Thymus (tissue), 11 donors: ENCODE results near the gene SACS. TPM values are rescaled to one million over a fixed set of nuclear protein-coding genes. Genes with fewer than 3 reads are reported as not detected.
A peak's percentile ranks its signal among the peaks of the same experiment; 100 is the strongest.
"Not testable (repeated sequence)": the region's sequence is repeated elsewhere in the genome, so short reads cannot be mapped to it uniquely, and the experiment has no call there.

ENCODE experiments used
- DNase-seq, 9 donors: peaks; one replicate each; pipeline ENCODE4 v3.0.0-alpha.2; 2013; ENCODE audit warnings: low spot score in 9 of 9, low read depth in 6 of 9, missing footprints in 1 of 9
- H3K27ac ChIP-seq, 2 donors: one replicate each; pipeline ENCODE4 v1.5.1; 2013; ENCODE audit warnings: control low read depth in 1 of 2, low read depth in 1 of 2, low read length in 1 of 2, mild to moderate bottlenecking in 1 of 2, moderate library complexity in 1 of 2
- H3K27me3 ChIP-seq, 2 donors: one replicate each; pipeline ENCODE4 v1.5.1; 2013; ENCODE audit warnings: low read length in 1 of 2; ENCODE audit not compliant: control insufficient read depth in 2 of 2, insufficient read depth in 1 of 2
- H3K36me3 ChIP-seq, 2 donors: one replicate each; pipeline ENCODE4 v1.5.1; 2013; ENCODE audit warnings: low read length in 1 of 2, mild to moderate bottlenecking in 1 of 2, moderate library complexity in 1 of 2; ENCODE audit not compliant: control insufficient read depth in 2 of 2, insufficient read depth in 2 of 2
- H3K4me1 ChIP-seq, 2 donors: one replicate each; pipeline ENCODE4 v1.5.1; 2013; ENCODE audit warnings: low read length in 2 of 2; ENCODE audit not compliant: control insufficient read depth in 2 of 2, insufficient read depth in 2 of 2
- H3K4me3 ChIP-seq, 2 donors: one replicate each; pipeline ENCODE4 v1.5.1; 2013; ENCODE audit warnings: low read length in 2 of 2, control low read depth in 1 of 2, mild to moderate bottlenecking in 1 of 2
- H3K9me3 ChIP-seq, 2 donors: one replicate each; pipeline ENCODE4 v1.5.1; 2013; ENCODE audit warnings: low read length in 1 of 2, mild to moderate bottlenecking in 1 of 2; ENCODE audit not compliant: control insufficient read depth in 2 of 2, insufficient read depth in 1 of 2
- WGBS: extraction: QIAGEN DNeasy Blood & Tissue Kit; methylation state at CpG from one replicate; pipeline ENCODE4 v1.1.7; 2013; 5-methylcytosine and 5-hydroxymethylcytosine counted together
- polyA plus RNA-seq: library from polyadenylated mRNA; stranded (reverse); fragments of 200-250 nt; gene quantifications from one replicate; pipeline ENCODE4 v1.2.3, GENCODE V29; 2013
- total RNA-seq: library from RNA; stranded (reverse); fragments of 120-200 nt; gene quantifications from one replicate; pipeline ENCODE4 v1.2.4, GENCODE V29; 2013
- donor health status: healthy.

SACS gene
- total and polyA plus RNA-seq, 2 donors = 8.1 to 11.4 TPM

DNA sequence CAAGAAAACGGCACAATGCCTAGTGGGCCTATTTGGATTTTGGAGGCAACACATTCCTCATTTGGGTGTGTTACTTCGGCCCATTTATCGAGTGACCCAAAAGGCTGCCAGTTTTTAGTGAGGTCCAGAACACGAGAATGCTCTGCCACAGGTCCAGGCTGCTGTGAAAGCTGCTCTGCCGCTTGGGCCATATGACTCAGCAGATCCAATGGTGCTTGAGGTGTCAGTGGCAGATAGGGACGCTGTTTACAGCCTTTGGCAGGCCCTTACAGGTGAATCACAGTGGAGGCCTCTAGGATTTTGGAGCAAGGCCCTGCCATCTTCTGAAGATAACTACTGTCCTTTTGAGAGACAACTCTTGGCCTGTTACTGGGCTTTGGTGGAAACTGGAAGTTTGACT, 118.7 kb downstream of the SACS start:
- not testable (repeated sequence) for DNase-seq
- WGBS = 97% methylated on average over 6 of the region's 6 CpGs

GRCh38 chr13:23292586-23292985, 140.9 kb downstream of the SACS start:
- Histone ChIP-seq H3K4me3 (no peak overlapping the region), H3K4me1 (no peaks in the 10 kb centered on the region), H3K27me3 (no peaks in the 10 kb centered on the region), H3K36me3 (no peaks in the 10 kb centered on the region), H3K9me3 (no peaks in the 10 kb centered on the region), H3K27ac (no peak overlapping the region)
- WGBS = 96% methylated on average over 1 of the region's 1 CpG
- no peak for DNase-seq

More for the DNA sequence above, 118.7 kb downstream of the SACS start:
- not testable (repeated sequence) for H3K36me3 ChIP-seq, H3K4me1 ChIP-seq, H3K9me3 ChIP-seq, H3K4me3 ChIP-seq, H3K27me3 ChIP-seq, H3K27ac ChIP-seq

DNA sequence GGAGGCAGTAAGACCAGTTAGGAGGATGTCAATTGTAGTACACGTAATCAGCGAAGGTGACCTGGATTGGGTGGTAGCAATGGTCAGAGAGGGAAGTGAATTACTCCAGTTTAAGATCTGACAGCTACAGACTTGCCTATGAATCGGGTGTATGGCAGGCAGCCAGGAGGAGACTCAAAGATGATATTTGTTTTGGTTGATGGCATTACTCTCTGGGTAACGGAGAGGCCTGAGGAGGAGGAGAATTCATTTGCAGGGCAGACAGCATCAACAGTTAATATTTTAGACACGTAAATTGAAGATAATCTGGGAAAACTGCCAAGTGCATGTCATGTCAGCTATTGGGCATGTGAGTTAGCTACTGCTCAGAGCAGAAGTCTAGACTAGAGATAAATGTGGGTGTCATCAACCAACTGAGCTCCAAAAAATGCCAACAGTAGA, 143.6 kb downstream of the SACS start:
- H3K9me3 ChIP-seq = peaks cover 0 to 1% of the 10 kb centered on the region in 2 donors
- no peak overlapping the region for H3K27ac ChIP-seq
- peak in 2 of 9 donors; percentile 2 for DNase-seq
- no peaks in the 10 kb centered on the region for H3K27me3 ChIP-seq
- no peaks in the 10 kb centered on the region for H3K4me1 ChIP-seq
- H3K4me3 ChIP-seq = no peak overlapping the region
- H3K36me3 ChIP-seq = no peaks in the 10 kb centered on the region
- WGBS = 81% methylated on average over 5 of the region's 5 CpGs

DNA sequence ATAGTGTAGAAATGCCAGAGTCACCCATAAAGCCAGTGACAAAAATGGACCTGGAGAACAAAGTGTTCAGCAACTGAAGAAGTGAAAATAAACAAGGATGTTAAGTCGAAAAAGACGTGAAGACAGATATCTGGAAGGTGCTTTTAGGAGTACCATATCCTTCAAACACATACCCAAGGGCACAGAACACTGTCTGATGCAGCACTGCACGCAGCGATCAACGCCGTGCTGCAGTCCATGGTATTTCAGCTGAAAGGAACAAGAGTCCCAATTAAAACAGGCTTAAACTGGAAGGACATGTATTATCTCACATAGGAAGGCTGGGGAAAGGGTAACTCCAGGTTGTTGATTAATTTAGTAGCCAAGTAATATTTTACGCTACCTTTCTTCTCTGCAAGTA, 144.5 kb downstream of the SACS start:
- Histone ChIP-seq H3K27ac (no peak overlapping the region), H3K4me3 (no peak overlapping the region), H3K36me3 (no peaks in the 10 kb centered on the region), H3K9me3 (peaks cover 0 to 1% of the 10 kb centered on the region in 2 donors), H3K4me1 (no peaks in the 10 kb centered on the region), H3K27me3 (no peaks in the 10 kb centered on the region)
- 87% methylated on average over 7 of the region's 7 CpGs for WGBS
- DNase-seq = no peak

DNA sequence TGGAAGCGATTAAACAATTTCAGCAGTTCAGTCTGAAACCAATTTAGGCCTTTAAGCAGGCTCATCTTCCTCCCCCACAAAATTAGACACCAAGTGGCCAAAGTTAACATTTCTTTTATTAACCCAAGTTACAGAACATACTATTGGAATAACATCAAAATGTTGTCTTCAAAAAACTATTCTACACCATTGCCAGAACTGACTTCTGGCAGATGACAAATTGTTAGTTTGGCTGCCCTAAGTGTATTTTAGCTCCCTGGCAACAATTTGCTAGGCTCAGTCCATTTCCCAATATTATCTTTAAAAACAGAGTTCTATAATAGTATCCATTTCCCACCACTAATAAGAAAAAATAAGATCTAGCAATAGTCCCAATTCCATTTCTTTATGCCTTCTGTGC, 144.9 kb downstream of the SACS start:
- Histone ChIP-seq H3K4me1 (no peaks in the 10 kb centered on the region), H3K36me3 (no peaks in the 10 kb centered on the region), H3K4me3 (no peak overlapping the region), H3K27me3 (no peaks in the 10 kb centered on the region), H3K9me3 (peaks cover 0 to 1% of the 10 kb centered on the region in 2 donors), H3K27ac (no peak overlapping the region)
- no peak for DNase-seq
- 99% methylated on average over 1 of the region's 1 CpG for WGBS

- Histone ChIP-seq H3K4me1 (no peaks in the 10 kb centered on the region), H3K9me3 (no peaks in the 10 kb centered on the region), H3K27ac (no peak overlapping the region), H3K36me3 (no peaks in the 10 kb centered on the region), H3K4me3 (no peak overlapping the region), H3K27me3 (no peaks in the 10 kb centered on the region)
- WGBS = 56% methylated on average over 5 of the region's 5 CpGs
- DNase-seq = no peak
These were observed 154.2 kb downstream of the SACS start for GRCh38 chr13:23279321-23279720.

Other genes starting within 250 kb of the SACS start
- gene TNFRSF19, start 136.7 kb upstream of the SACS start, total RNA-seq = 8.5 TPM
- gene TNFRSF19, start 136.7 kb upstream of the SACS start, polyA plus RNA-seq = 7.6 TPM